IMR-90 (cell line): ENCODE measurements around the gene PTGES3. TPM values are rescaled to one million over a fixed set of nuclear protein-coding genes. Genes with fewer than 3 reads are reported as not detected.

ENCODE experiments used
- ATAC-seq: fragments of 200-7000 bp; cut with Tn5 transposase; 2 replicates; pipeline ENCODE4 v1.9.1; 2020; ENCODE audit warnings: low read depth, mild to moderate bottlenecking, moderate library complexity
- BruUV-seq: library from RNA; stranded (reverse); fragments of 400-500 nt; replicated peaks from 2 replicates; lab custom pipeline; 2021; lab: Mats Ljungman, UMichigan
- CTCF ChIA-PET: fragments of 300-600 bp; formaldehyde crosslinking; extraction: SDS; loops from one replicate; lab custom pipeline; 2021; ENCODE audit warnings: antibody characterized with exemption; lab: Yijun Ruan, JAX
- POLR2A ChIA-PET: fragments of 300-600 bp; sonication (Branson Sonifier 250); formaldehyde crosslinking; loops from one replicate; lab custom pipeline; 2022; ENCODE audit warnings: antibody characterized with exemption; ENCODE audit not compliant: unreplicated experiment; lab: Charles Lee
- DNase-seq: peaks from one replicate; pipeline ENCODE4 v3.0.0; 2013
- H2AFZ ChIP-seq: replicated peaks from 2 replicates; pipeline ENCODE3; 2013; ENCODE audit warnings: low read length, mild to moderate bottlenecking; ENCODE audit not compliant: poor library complexity
- H2AK5ac ChIP-seq: 2 replicates; pipeline ENCODE4 v1.6.1; 2013; ENCODE audit warnings: low read depth, low read length, inconsistent platforms
- H2AK9ac ChIP-seq: replicated peaks from 2 replicates; pipeline ENCODE3; 2013; ENCODE audit warnings: mild to moderate bottlenecking, low read depth, low read length, moderate library complexity; ENCODE audit not compliant: poor library complexity
- H2BK120ac ChIP-seq: 2 replicates; pipeline ENCODE4 v1.6.1; 2013; ENCODE audit warnings: low read depth, low read length, inconsistent platforms
- H2BK15ac ChIP-seq: 3 replicates; pipeline ENCODE4 v1.6.1; 2013; ENCODE audit warnings: low read depth, low read length, inconsistent platforms
- H2BK20ac ChIP-seq: 2 replicates; pipeline ENCODE4 v1.6.1; 2013; ENCODE audit warnings: low read depth, mild to moderate bottlenecking, inconsistent platforms, low read length, moderate library complexity
- H2BK5ac ChIP-seq: 2 replicates; pipeline ENCODE4 v1.6.1; 2013; ENCODE audit warnings: mild to moderate bottlenecking, low read depth, low read length, inconsistent platforms; ENCODE audit not compliant: poor library complexity, severe bottlenecking
- H3K14ac ChIP-seq: replicated peaks from 2 replicates; pipeline ENCODE4 v1.6.1; 2013; ENCODE audit warnings: low read depth, low read length, inconsistent platforms
- H3K18ac ChIP-seq: 2 replicates; pipeline ENCODE4 v1.6.1; 2013; ENCODE audit warnings: low read depth, low read length, control low read depth
- H3K23ac ChIP-seq: 2 replicates; pipeline ENCODE4 v1.6.1; 2013; ENCODE audit warnings: low read depth, low read length, inconsistent platforms
- H3K27ac ChIP-seq: 2 replicates; pipeline ENCODE4 v1.5.1; 2013; ENCODE audit warnings: mild to moderate bottlenecking, control low read depth, low read length; ENCODE audit not compliant: insufficient read depth
- H3K27me3 ChIP-seq: 2 replicates; pipeline ENCODE4 v1.6.1; 2013; ENCODE audit warnings: low read length; ENCODE audit not compliant: control insufficient read depth, insufficient read depth
- H3K36me3 ChIP-seq: 2 replicates; pipeline ENCODE4 v1.6.1; 2013; ENCODE audit warnings: low read length, mixed read lengths; ENCODE audit not compliant: control insufficient read depth, insufficient read depth
- H3K4ac ChIP-seq: 2 replicates; pipeline ENCODE4 v1.6.1; 2013; ENCODE audit warnings: low read depth, low read length, inconsistent platforms
- H3K4me1 ChIP-seq: 2 replicates; pipeline ENCODE4 v1.6.1; 2013; ENCODE audit warnings: low read length, mixed read lengths; ENCODE audit not compliant: control insufficient read depth, insufficient read depth
- H3K4me2 ChIP-seq: 2 replicates; pipeline ENCODE4 v1.6.1; 2013; ENCODE audit warnings: low read depth, mild to moderate bottlenecking, control low read depth, low read length, moderate library complexity
- H3K4me3 ChIP-seq: 2 replicates; pipeline ENCODE4 v1.5.1; 2013; ENCODE audit warnings: low read depth, mild to moderate bottlenecking, control low read depth, low read length, moderate library complexity; ENCODE audit not compliant: insufficient read depth
- H3K56ac ChIP-seq: 2 replicates; pipeline ENCODE4 v1.6.1; 2013; ENCODE audit warnings: low read length, inconsistent platforms; ENCODE audit not compliant: insufficient read depth; ENCODE audit errors: extremely low read depth
- H3K79me1 ChIP-seq, 2 experiments: 2 replicates each; pipeline ENCODE4 v1.6.1; 2013; ENCODE audit warnings: low read length in 2 of 2, inconsistent platforms in 1 of 2, low read depth in 1 of 2
- H3K9ac ChIP-seq: 2 replicates; pipeline ENCODE4 v1.6.1; 2013; ENCODE audit warnings: low read depth, low read length, control low read depth
- H3K9me1 ChIP-seq: 2 replicates; pipeline ENCODE4 v1.6.1; 2013; ENCODE audit warnings: low read length, inconsistent platforms; ENCODE audit not compliant: insufficient read depth
- H3K9me3 ChIP-seq: 2 replicates; pipeline ENCODE4 v1.6.1; 2013; ENCODE audit warnings: low read length; ENCODE audit not compliant: control insufficient read depth, insufficient read depth
- H4K20me1 ChIP-seq: 2 replicates; pipeline ENCODE4 v1.6.1; 2013; ENCODE audit warnings: low read length, inconsistent platforms; ENCODE audit not compliant: insufficient read depth
- H4K5ac ChIP-seq: 2 replicates; pipeline ENCODE4 v1.6.1; 2013; ENCODE audit warnings: mild to moderate bottlenecking, low read depth, low read length, control low read depth
- H4K8ac ChIP-seq, 2 experiments: 2 replicates each; pipeline ENCODE4 v1.6.1; 2013; ENCODE audit warnings: low read depth in 2 of 2, low read length in 2 of 2, control low read depth in 1 of 2, inconsistent platforms in 1 of 2
- H4K91ac ChIP-seq: 2 replicates; pipeline ENCODE4 v1.6.1; 2013; ENCODE audit warnings: low read depth, low read length, inconsistent platforms; ENCODE audit not compliant: insufficient read depth
- CEBPB ChIP-seq: IDR thresholded peaks from 2 replicates; pipeline ENCODE4 v1.6.1; 2012; ENCODE audit warnings: low read depth, low read length, improper control_type of control experiment
- CHD1 ChIP-seq: IDR thresholded peaks from 2 replicates; pipeline ENCODE4 v1.6.1; 2012; ENCODE audit warnings: low read depth, low read length, improper control_type of control experiment
- FOS ChIP-seq: fragments of 150-350 bp; IDR thresholded peaks from 2 replicates; pipeline ENCODE4 v1.6.1; 2016; ENCODE audit warnings: low read depth, low read length
- MAFK ChIP-seq: IDR thresholded peaks from 2 replicates; pipeline ENCODE4 v1.6.1; 2012; ENCODE audit warnings: low read depth, low read length, improper control_type of control experiment
- MAZ ChIP-seq: IDR thresholded peaks from 2 replicates; pipeline ENCODE4 v1.6.1; 2012; ENCODE audit warnings: low read depth, mild to moderate bottlenecking, low read length, improper control_type of control experiment, moderate library complexity, borderline replicate concordance
- MXI1 ChIP-seq: IDR thresholded peaks from 2 replicates; pipeline ENCODE4 v1.6.1; 2012; ENCODE audit warnings: low read depth, mild to moderate bottlenecking, low read length, moderate library complexity, borderline replicate concordance
- NFE2L2 ChIP-seq: fragments of 150-350 bp; IDR thresholded peaks from 2 replicates; pipeline ENCODE4 v1.6.1; 2016; ENCODE audit warnings: low read depth, mild to moderate bottlenecking, low read length
- POLR2A ChIP-seq: IDR thresholded peaks from 2 replicates; pipeline ENCODE4 v1.6.1; 2012; ENCODE audit warnings: mild to moderate bottlenecking, low read depth, low read length
- RCOR1 ChIP-seq: IDR thresholded peaks from 2 replicates; pipeline ENCODE4 v1.6.1; 2012; ENCODE audit warnings: mild to moderate bottlenecking, low read length, improper control_type of control experiment; ENCODE audit not compliant: insufficient replicate concordance
- RFX5 ChIP-seq: IDR thresholded peaks from 2 replicates; pipeline ENCODE4 v1.8.0; 2012; ENCODE audit warnings: low read depth, mild to moderate bottlenecking, low read length, moderate library complexity
- SMC3 ChIP-seq: fragments of 150-350 bp; IDR thresholded peaks from 2 replicates; pipeline ENCODE4 v1.6.1; 2016; ENCODE audit warnings: low read depth, mild to moderate bottlenecking, antibody characterized with exemption, low read length, moderate library complexity
- WGBS, 2 experiments: methylation state at CpG; one replicate each; pipeline versions ENCODE4 v1.1.5 to v1.1.7; 2013; ENCODE audit warnings: missing lambda C conversion rate in 2 of 2; ENCODE audit not compliant: insufficient read length in 1 of 2; ENCODE audit errors: extremely low coverage in 2 of 2; 5-methylcytosine and 5-hydroxymethylcytosine counted together
- dilution Hi-C: fragments of 300-500 bp; cut with HindIII; formaldehyde crosslinking; loops from one replicate; pipeline ENCODE4 v1.14.3; 2018; ENCODE audit warnings: low sequenced_read_pairs; ENCODE audit not compliant: unreplicated experiment
- in situ Hi-C: fragments of 300-500 bp; cut with MboI; formaldehyde crosslinking; loops from 3 replicates; pipeline ENCODE4 v1.14.3; 2019; ENCODE audit warnings: low sequenced_read_pairs, inconsistent platforms, mixed read lengths
- intact Hi-C: fragments of 100-400 bp; cut with micrococcal nuclease; formaldehyde crosslinking; loops from 2 replicates; pipeline ENCODE4 v1.10.0; 2022
- polyA plus RNA-seq, 3 experiments: library from polyadenylated mRNA; depleted of rRNA; stranded (reverse); fragments of >200 nt; gene quantifications; 2 replicates each; pipeline ENCODE4 v1.2.3, GENCODE V29; 2012; ENCODE audit warnings: low replicate concordance in 1 of 3
- total RNA-seq: library from RNA; depleted of rRNA; stranded (reverse); fragments of >200 nt; gene quantifications from 2 replicates; pipeline ENCODE4 v1.2.3, GENCODE V29; 2012
- TF ChIP-seq, protein P1 (sequence below): fragments of 150-350 bp; IDR thresholded peaks from 2 replicates; pipeline ENCODE4 v1.6.1; 2016; ENCODE audit warnings: low read depth, mild to moderate bottlenecking, low read length, moderate library complexity, borderline replicate concordance
- TF ChIP-seq, protein P2 (sequence below): conservative IDR thresholded peaks from 2 replicates; pipeline ENCODE4 v1.5.1; 2012; ENCODE audit warnings: mild to moderate bottlenecking, low read depth, low read length, improper control_type of control experiment

PTGES3 gene
- total and polyA plus RNA-seq, 2 of the 4 experiments (the other 2 are of a cell fraction), result 42.7 to 73.2 TPM

DNA sequence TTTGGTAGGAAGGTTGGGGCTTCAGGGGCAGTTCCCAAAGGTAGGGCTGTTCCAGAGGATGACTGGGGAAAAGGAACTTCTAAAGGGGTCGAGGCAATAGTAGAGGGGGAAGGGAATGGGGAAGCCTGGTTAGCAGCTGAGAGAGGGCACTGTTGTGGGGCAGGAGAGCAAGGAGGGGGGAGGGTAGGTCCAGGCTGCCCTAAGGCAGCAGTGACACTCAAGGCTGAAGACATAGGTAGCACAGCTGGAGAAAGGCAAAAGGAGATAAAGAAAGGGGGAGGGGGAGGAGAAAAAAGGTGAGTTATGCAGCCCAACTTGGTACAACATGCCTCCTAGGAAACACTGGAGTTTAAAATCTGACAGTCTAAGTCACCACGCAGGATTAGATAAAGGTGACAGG, 33.1 kb upstream of the PTGES3 start:
- peak overlapping the region; percentile 49 for H2AK9ac ChIP-seq
- no peak overlapping the region for H2BK5ac ChIP-seq
- H3K4me1 ChIP-seq, result peaks cover 9% of the 10 kb centered on the region
- ChIA-PET POLR2A (interaction anchor here (0.6 kb wide), 1 partner anchor 105 kb away, joined by 3 read pairs; no protein-coding TSS in a partner anchor), CTCF (no interaction called here)
- peaks cover 36% of the 10 kb centered on the region for H3K36me3 ChIP-seq
- DNase-seq (no peak), ATAC-seq (no peak)
- intact Hi-C loops, result no loop called here
- H3K4me3 ChIP-seq, result no peak overlapping the region
- H3K4ac ChIP-seq, result no peak overlapping the region
- H3K27me3 ChIP-seq, result no peaks in the 10 kb centered on the region
- dilution Hi-C loops, result no loop called here
- no peak overlapping the region for H2BK15ac ChIP-seq
- no peak overlapping the region for H3K4me2 ChIP-seq
- H3K9me1 ChIP-seq, result peaks cover 29% of the 10 kb centered on the region
- no peak overlapping the region for H2AFZ ChIP-seq
- H3K79me1 ChIP-seq, result peaks cover 0 to 60% of the 10 kb centered on the region in 2 experiments
- H3K23ac ChIP-seq, result no peak overlapping the region
- in situ Hi-C loops, result no loop called here
- H2AK5ac ChIP-seq, result no peak overlapping the region
- no peak overlapping the region for H3K14ac ChIP-seq
- no peaks in the 10 kb centered on the region for H3K9me3 ChIP-seq
- no TSS peak for BruUV-seq
- H3K9ac ChIP-seq, result no peak overlapping the region
- no peak overlapping the region for H4K5ac ChIP-seq
- H4K91ac ChIP-seq, result no peak overlapping the region
- H3K18ac ChIP-seq, result no peak overlapping the region
- H3K27ac ChIP-seq, result no peak overlapping the region
- TF ChIP-seq NFE2L2 (no peak), CEBPB (no peak), RCOR1 (no peak), MXI1 (no peak), RFX5 (no peak), MAFK (no peak), CHD1 (no peak), FOS (no peak), POLR2A (no peak), MAZ (no peak), SMC3 (no peak)
- TF ChIP-seq, protein P1, sequence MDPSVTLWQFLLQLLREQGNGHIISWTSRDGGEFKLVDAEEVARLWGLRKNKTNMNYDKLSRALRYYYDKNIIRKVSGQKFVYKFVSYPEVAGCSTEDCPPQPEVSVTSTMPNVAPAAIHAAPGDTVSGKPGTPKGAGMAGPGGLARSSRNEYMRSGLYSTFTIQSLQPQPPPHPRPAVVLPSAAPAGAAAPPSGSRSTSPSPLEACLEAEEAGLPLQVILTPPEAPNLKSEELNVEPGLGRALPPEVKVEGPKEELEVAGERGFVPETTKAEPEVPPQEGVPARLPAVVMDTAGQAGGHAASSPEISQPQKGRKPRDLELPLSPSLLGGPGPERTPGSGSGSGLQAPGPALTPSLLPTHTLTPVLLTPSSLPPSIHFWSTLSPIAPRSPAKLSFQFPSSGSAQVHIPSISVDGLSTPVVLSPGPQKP, result no peak
- TF ChIP-seq, protein P2, sequence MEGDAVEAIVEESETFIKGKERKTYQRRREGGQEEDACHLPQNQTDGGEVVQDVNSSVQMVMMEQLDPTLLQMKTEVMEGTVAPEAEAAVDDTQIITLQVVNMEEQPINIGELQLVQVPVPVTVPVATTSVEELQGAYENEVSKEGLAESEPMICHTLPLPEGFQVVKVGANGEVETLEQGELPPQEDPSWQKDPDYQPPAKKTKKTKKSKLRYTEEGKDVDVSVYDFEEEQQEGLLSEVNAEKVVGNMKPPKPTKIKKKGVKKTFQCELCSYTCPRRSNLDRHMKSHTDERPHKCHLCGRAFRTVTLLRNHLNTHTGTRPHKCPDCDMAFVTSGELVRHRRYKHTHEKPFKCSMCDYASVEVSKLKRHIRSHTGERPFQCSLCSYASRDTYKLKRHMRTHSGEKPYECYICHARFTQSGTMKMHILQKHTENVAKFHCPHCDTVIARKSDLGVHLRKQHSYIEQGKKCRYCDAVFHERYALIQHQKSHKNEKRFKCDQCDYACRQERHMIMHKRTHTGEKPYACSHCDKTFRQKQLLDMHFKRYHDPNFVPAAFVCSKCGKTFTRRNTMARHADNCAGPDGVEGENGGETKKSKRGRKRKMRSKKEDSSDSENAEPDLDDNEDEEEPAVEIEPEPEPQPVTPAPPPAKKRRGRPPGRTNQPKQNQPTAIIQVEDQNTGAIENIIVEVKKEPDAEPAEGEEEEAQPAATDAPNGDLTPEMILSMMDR, result no peak
- H2BK120ac ChIP-seq, result no peak overlapping the region
- no peak overlapping the region for H3K56ac ChIP-seq
- WGBS, 2 experiments, result 80% methylated on average over 1 of the region's 2 CpGs; no CpG with 5 or more reads in 1 of the 2 experiments
- H4K8ac ChIP-seq, result no peak overlapping the region
- peaks cover 75% of the 10 kb centered on the region for H4K20me1 ChIP-seq
- no peak overlapping the region for H2BK20ac ChIP-seq
